HFFc6 (cell line): ENCODE measurements around the gene RENBP. TPM values are rescaled to one million over a fixed set of nuclear protein-coding genes. Genes with fewer than 3 reads are reported as not detected.

Experiments used
- DNase-seq: peaks from one replicate; pipeline ENCODE4 v3.0.0-alpha.2; 2018
- H3K27ac Mint-ChIP-seq: 2 replicates; pipeline ENCODE4 v1.8.0; 2020; ENCODE audit warnings: mild to moderate bottlenecking, mixed read lengths
- H3K27me3 Mint-ChIP-seq: 2 replicates; pipeline ENCODE4 v1.8.0; 2021; ENCODE audit warnings: mild to moderate bottlenecking, moderate library complexity, mixed read lengths; ENCODE audit not compliant: insufficient read depth
- H3K36me3 Mint-ChIP-seq: 2 replicates; pipeline ENCODE4 v1.8.0; 2021; ENCODE audit warnings: low read depth, mixed read lengths
- H3K4me1 Mint-ChIP-seq: 2 replicates; pipeline ENCODE4 v1.8.0; 2020; ENCODE audit warnings: low read depth, mixed read lengths
- H3K4me3 Mint-ChIP-seq: 2 replicates; pipeline ENCODE4 v1.8.0; 2020; ENCODE audit warnings: mild to moderate bottlenecking, moderate library complexity, mixed read lengths
- H3K9me3 Mint-ChIP-seq: 2 replicates; pipeline ENCODE4 v1.8.0; 2020; ENCODE audit warnings: mild to moderate bottlenecking, mixed read lengths
- total RNA-seq, 6 experiments: library from RNA; stranded (reverse); fragmentation: NEBNext Ultra II Directional; extraction: Animal tissue kit (Norgen Biotek cat#: 25700); gene quantifications; 2 replicates in 1 of 6; 3 replicates in 5 of 6; pipeline ENCODE4 v1.2.3, GENCODE V29; 2021
- TF ChIP-seq, protein P1 (sequence below): fragments of 200-600 bp; sonication (generic); IDR thresholded peaks from 2 replicates; pipeline ENCODE4 v1.5.0; 2021; ENCODE audit warnings: antibody characterized with exemption, mild to moderate bottlenecking

RENBP gene
- total RNA-seq, 6 experiments from 2014 or later: 0.23 to 0.75 (median 0.40) TPM; not detected in 2

DNA sequence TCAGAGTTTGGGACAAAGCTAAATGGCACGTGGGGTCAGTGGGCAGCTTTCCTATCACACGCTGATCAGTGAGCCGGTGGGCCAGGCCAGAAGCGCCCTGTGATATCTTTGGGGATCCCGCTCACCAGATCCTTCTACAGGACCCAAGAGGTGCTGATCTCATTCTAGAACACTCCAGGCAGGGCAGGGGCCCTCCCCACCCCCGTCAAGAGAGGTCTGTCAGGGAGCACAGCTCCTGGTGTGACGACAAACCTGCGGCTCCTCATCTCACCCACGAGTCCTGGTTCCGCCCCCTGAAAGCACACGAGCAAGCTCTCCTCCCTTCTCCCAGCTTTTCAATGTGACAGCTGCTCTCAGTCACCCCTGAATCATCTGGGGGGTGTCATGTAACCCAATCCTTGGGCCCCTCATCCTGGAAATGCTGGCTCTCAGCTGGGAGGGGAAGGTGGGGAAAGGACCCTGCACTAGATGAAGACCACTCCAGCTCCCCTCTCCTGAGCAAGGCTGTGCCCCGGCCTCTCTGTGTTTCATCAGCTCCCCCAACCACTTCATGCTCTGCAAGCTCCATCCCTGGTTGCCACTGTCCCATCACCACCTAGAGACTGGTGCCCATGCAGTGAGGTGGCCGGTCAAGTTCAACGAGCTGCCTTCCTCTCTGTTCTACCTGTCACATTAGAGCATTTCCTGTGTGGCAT is 22.5 kb upstream of the RENBP start:
- peak overlapping the region; percentile 67; the same call in 1 of the 2 replicates for H3K27ac Mint-ChIP-seq
- TF ChIP-seq, protein P1, sequence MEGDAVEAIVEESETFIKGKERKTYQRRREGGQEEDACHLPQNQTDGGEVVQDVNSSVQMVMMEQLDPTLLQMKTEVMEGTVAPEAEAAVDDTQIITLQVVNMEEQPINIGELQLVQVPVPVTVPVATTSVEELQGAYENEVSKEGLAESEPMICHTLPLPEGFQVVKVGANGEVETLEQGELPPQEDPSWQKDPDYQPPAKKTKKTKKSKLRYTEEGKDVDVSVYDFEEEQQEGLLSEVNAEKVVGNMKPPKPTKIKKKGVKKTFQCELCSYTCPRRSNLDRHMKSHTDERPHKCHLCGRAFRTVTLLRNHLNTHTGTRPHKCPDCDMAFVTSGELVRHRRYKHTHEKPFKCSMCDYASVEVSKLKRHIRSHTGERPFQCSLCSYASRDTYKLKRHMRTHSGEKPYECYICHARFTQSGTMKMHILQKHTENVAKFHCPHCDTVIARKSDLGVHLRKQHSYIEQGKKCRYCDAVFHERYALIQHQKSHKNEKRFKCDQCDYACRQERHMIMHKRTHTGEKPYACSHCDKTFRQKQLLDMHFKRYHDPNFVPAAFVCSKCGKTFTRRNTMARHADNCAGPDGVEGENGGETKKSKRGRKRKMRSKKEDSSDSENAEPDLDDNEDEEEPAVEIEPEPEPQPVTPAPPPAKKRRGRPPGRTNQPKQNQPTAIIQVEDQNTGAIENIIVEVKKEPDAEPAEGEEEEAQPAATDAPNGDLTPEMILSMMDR: no peak
- H3K4me1 Mint-ChIP-seq: peaks cover 26% of the 10 kb centered on the region
- DNase-seq: peak; percentile 8
- H3K27me3 Mint-ChIP-seq: no peaks in the 10 kb centered on the region; the same call in 1 of the 2 replicates
- no peaks in the 10 kb centered on the region for H3K9me3 Mint-ChIP-seq
- H3K4me3 Mint-ChIP-seq: peak overlapping the region; percentile 99
- H3K36me3 Mint-ChIP-seq: peaks cover 13% of the 10 kb centered on the region

DNA sequence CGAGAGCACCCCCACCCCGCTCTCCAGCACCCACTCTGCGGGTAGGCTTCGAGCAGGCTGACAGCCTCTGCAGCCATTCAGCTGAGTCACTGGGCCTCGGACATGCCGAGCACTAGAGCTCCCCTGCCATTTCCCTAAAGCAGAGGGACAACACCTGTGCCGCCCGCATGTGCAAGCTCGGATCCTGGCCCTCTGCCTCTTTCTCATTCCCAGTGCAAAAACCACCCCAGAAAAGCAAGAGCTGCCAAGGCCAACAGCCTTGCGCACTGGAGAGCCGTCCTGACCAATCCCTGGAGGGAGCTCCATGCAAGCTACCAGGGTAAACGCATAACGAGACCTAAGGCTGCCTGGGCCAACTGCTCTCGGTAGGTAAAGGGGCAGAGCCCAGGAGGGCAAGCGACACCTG is 21.8 kb upstream of the RENBP start:
- H3K27me3 Mint-ChIP-seq: no peaks in the 10 kb centered on the region; the same call in 1 of the 2 replicates
- peak overlapping the region; percentile 34 for H3K4me3 Mint-ChIP-seq
- H3K27ac Mint-ChIP-seq: peak overlapping the region; percentile 67
- peaks cover 8% of the 10 kb centered on the region for H3K36me3 Mint-ChIP-seq
- DNase-seq: no peak
- H3K4me1 Mint-ChIP-seq: peaks cover 26% of the 10 kb centered on the region
- H3K9me3 Mint-ChIP-seq: no peaks in the 10 kb centered on the region
- TF ChIP-seq, protein P1: no peak

DNA sequence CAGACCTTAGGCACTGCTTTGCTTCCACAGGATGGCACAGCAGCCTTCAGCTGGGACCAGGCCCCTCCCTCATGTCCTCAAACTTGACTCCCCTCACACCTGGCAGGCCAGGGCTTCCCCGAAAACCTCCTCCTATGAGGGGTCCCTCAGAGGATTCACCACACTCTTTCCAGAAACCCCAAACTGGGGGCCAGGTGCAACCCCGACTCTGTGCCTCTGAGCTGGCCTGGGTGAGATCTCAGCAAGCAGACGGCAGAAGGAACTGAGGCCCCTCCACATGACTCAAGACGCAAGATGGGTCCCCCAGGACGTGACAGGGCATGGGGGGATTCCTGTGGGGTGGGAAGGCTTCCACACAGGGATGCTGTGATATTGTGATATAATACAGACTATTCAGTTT is 21.0 kb upstream of the RENBP start:
- DNase-seq: no peak
- Mint-ChIP-seq H3K36me3 (peaks cover 8% of the 10 kb centered on the region; the same call in 1 of the 2 replicates), H3K9me3 (no peaks in the 10 kb centered on the region), H3K27ac (no peak overlapping the region), H3K4me3 (no peak overlapping the region), H3K4me1 (peaks cover 26% of the 10 kb centered on the region), H3K27me3 (peaks cover 1% of the 10 kb centered on the region; the same call in 1 of the 2 replicates)
- TF ChIP-seq, protein P1: no peak

DNA sequence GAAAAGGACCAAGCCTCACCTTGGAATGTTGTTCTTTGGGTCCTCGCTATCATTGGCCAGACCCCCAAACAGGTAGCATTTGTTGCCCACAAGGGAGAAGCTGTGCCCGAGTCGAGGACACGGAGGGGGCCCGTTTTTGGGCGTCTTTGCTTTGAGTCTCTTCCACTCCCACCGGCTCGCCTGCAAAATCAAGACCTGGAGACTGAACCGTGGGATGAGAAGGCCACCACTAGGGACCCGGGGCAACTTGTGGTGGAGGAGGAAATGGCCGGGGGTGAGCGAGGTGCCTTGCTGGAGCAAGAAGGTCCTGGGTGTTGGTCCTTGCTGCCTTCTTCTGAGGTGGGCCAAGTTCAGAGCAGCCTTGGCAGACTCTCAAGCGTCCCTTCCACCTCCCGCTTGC is 19.7 kb upstream of the RENBP start:
- peaks cover 5% of the 10 kb centered on the region; the same call in 1 of the 2 replicates for H3K36me3 Mint-ChIP-seq
- H3K27me3 Mint-ChIP-seq: peaks cover 2% of the 10 kb centered on the region; the same call in 1 of the 2 replicates
- no peak overlapping the region for H3K4me3 Mint-ChIP-seq
- H3K4me1 Mint-ChIP-seq: peaks cover 26% of the 10 kb centered on the region
- TF ChIP-seq, protein P1: no peak
- H3K27ac Mint-ChIP-seq: no peak overlapping the region
- H3K9me3 Mint-ChIP-seq: no peaks in the 10 kb centered on the region
- no peak for DNase-seq

DNA sequence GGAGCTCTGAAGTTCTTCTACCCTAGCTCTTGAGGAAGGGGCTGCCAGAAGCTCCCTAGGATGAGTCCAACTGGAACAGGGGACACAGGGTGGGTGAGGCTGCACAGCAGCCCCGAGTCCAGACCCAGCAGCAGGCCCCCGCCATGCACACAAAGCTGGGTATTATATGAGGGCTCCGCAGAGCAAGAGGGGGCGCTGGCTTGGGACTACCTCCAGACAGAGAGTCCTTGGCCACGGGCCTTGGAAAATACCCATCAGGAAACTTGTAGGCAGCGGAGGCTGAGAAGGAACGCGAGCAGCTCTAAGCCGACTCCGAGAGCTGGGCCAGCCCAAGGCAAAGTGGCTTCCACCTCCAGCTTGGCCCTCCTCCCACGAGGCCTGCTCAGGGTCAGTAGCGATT is 19.1 kb upstream of the RENBP start:
- Mint-ChIP-seq H3K4me3 (no peak overlapping the region), H3K27ac (no peak overlapping the region), H3K27me3 (peaks cover 2% of the 10 kb centered on the region; the same call in 1 of the 2 replicates), H3K36me3 (peaks cover 5% of the 10 kb centered on the region; the same call in 1 of the 2 replicates), H3K4me1 (peaks cover 26% of the 10 kb centered on the region), H3K9me3 (no peaks in the 10 kb centered on the region)
- DNase-seq: no peak
- TF ChIP-seq, protein P1: no peak
